IPS DF 6.9 (cell line): ENCODE measurements around the gene WASHC2A.
"Not testable (repeated sequence)": the region's sequence is repeated elsewhere in the genome, so short reads cannot be mapped to it uniquely, and the experiment has no call there.

Source experiments
- DNase-seq: peaks from one replicate; pipeline ENCODE4 v3.0.0-alpha.2; 2013; ENCODE audit warnings: low read depth, low spot score
- H3K27ac ChIP-seq: one replicate; pipeline ENCODE4 v1.5.1; 2013; ENCODE audit warnings: low read length, control low read depth
- H3K27me3 ChIP-seq: 2 replicates; pipeline ENCODE4 v1.6.1; 2013; ENCODE audit warnings: mild to moderate bottlenecking, low read length; ENCODE audit not compliant: control insufficient read depth, insufficient read depth
- H3K36me3 ChIP-seq: 2 replicates; pipeline ENCODE4 v1.6.1; 2013; ENCODE audit warnings: low read length; ENCODE audit not compliant: control insufficient read depth, insufficient read depth
- H3K4me1 ChIP-seq: 2 replicates; pipeline ENCODE4 v1.6.1; 2013; ENCODE audit warnings: low read length; ENCODE audit not compliant: control insufficient read depth, insufficient read depth
- H3K4me3 ChIP-seq: 2 replicates; pipeline ENCODE4 v1.5.1; 2013; ENCODE audit warnings: mild to moderate bottlenecking, low read length
- H3K9me3 ChIP-seq: 2 replicates; pipeline ENCODE4 v1.6.1; 2013; ENCODE audit warnings: low read length, inconsistent platforms; ENCODE audit not compliant: control insufficient read depth, insufficient read depth
- WGBS: extraction: QIAGEN DNeasy Blood & Tissue Kit; methylation state at CpG from one replicate; pipeline ENCODE4 v1.1.7; 2013; ENCODE audit warnings: mixed read lengths, missing lambda C conversion rate; ENCODE audit not compliant: insufficient read length, insufficient coverage; 5-methylcytosine and 5-hydroxymethylcytosine counted together

Gene WASHC2A

GRCh38 chr10:50067546-50068351 lies at the start of gene WASHC2A:
WASHC2A (plus strand) TSS chr10:50067954; CDS start chr10:50068006, 52 bp downstream.
- H3K4me3 ChIP-seq: peak within 1 kb of the TSS; percentile 67; the same call in 1 of the 2 replicates
- H3K27me3 ChIP-seq, H3K27ac ChIP-seq, H3K9me3 ChIP-seq, H3K36me3 ChIP-seq, H3K4me1 ChIP-seq: not testable (repeated sequence)
- no CpG with 5 or more reads among the region's 73 CpGs for WGBS
- DNase-seq: peak; percentile 29

GRCh38 chr10:50019279-50019678 lies 48.5 kb upstream of the WASHC2A start:
- H3K27ac ChIP-seq, H3K36me3 ChIP-seq, H3K27me3 ChIP-seq, H3K9me3 ChIP-seq, DNase-seq, H3K4me1 ChIP-seq, H3K4me3 ChIP-seq: not testable (repeated sequence)
- WGBS: no CpG with 5 or more reads among the region's 3 CpGs

- no CpG with 5 or more reads among the region's 13 CpGs for WGBS
- DNase-seq, H3K9me3 ChIP-seq: not testable (repeated sequence)
Observed at GRCh38 chr10:50020451-50021024, 47.2 kb upstream of the WASHC2A start.

GRCh38 chr10:50021646-50022045 lies 46.1 kb upstream of the WASHC2A start:
- H3K9me3 ChIP-seq: no peaks in the 10 kb centered on the region
- H3K4me3 ChIP-seq: no peak overlapping the region
- DNase-seq: no peak
- no peaks in the 10 kb centered on the region for H3K4me1 ChIP-seq
- H3K27ac ChIP-seq: no peak overlapping the region
- no peaks in the 10 kb centered on the region for H3K27me3 ChIP-seq
- no peaks in the 10 kb centered on the region for H3K36me3 ChIP-seq
- no CpG with 5 or more reads among the region's 3 CpGs for WGBS

More at GRCh38 chr10:50020451-50021024, 47.2 kb upstream of the WASHC2A start:
- not testable (repeated sequence) for H3K4me1 ChIP-seq, H3K27me3 ChIP-seq, H3K27ac ChIP-seq, H3K36me3 ChIP-seq, H3K4me3 ChIP-seq

- not testable (repeated sequence) for H3K36me3 ChIP-seq, H3K9me3 ChIP-seq, H3K4me3 ChIP-seq, H3K27me3 ChIP-seq, H3K4me1 ChIP-seq, DNase-seq, H3K27ac ChIP-seq
- no CpG with 5 or more reads among the region's 37 CpGs for WGBS
Observed at GRCh38 chr10:50024716-50025383, 42.9 kb upstream of the WASHC2A start.

- no peaks in the 10 kb centered on the region for H3K9me3 ChIP-seq
- H3K27ac ChIP-seq: no peak overlapping the region
- WGBS: no CpG with 5 or more reads among the region's 14 CpGs
- no peaks in the 10 kb centered on the region for H3K27me3 ChIP-seq
- H3K4me1 ChIP-seq: no peaks in the 10 kb centered on the region
- no peaks in the 10 kb centered on the region for H3K36me3 ChIP-seq
- H3K4me3 ChIP-seq: no peak overlapping the region
- no peak for DNase-seq
Observed at GRCh38 chr10:50025627-50026026, 42.1 kb upstream of the WASHC2A start.

- no peak for DNase-seq
- no CpG with 5 or more reads among the region's 13 CpGs for WGBS
- H3K4me1 ChIP-seq: no peaks in the 10 kb centered on the region
Observed at GRCh38 chr10:50027195-50027594, 40.6 kb upstream of the WASHC2A start.

GRCh38 chr10:50033481-50033880 lies 34.3 kb upstream of the WASHC2A start:
- no CpG with 5 or more reads among the region's 3 CpGs for WGBS
- DNase-seq: no peak
- Histone ChIP-seq H3K27ac (no peak overlapping the region), H3K4me1 (no peaks in the 10 kb centered on the region), H3K9me3 (no peaks in the 10 kb centered on the region), H3K4me3 (no peak overlapping the region), H3K36me3 (no peaks in the 10 kb centered on the region), H3K27me3 (no peaks in the 10 kb centered on the region)

More at GRCh38 chr10:50027195-50027594, 40.6 kb upstream of the WASHC2A start:
- Histone ChIP-seq H3K9me3 (no peaks in the 10 kb centered on the region), H3K36me3 (no peaks in the 10 kb centered on the region), H3K27me3 (no peaks in the 10 kb centered on the region), H3K4me3 (no peak overlapping the region), H3K27ac (no peak overlapping the region)

- H3K27ac ChIP-seq, H3K27me3 ChIP-seq, H3K9me3 ChIP-seq, DNase-seq, H3K4me3 ChIP-seq, H3K4me1 ChIP-seq, H3K36me3 ChIP-seq: not testable (repeated sequence)
- no CpG with 5 or more reads among the region's 4 CpGs for WGBS
Observed at GRCh38 chr10:50035337-50035736, 32.4 kb upstream of the WASHC2A start.

GRCh38 chr10:50044941-50045664 lies 22.7 kb upstream of the WASHC2A start:
- no peak overlapping the region for H3K4me3 ChIP-seq
- WGBS: no CpG with 5 or more reads among the region's 5 CpGs
- H3K9me3 ChIP-seq: no peaks in the 10 kb centered on the region
- H3K36me3 ChIP-seq: no peaks in the 10 kb centered on the region
- no peak overlapping the region for H3K27ac ChIP-seq
- H3K27me3 ChIP-seq: no peaks in the 10 kb centered on the region
- H3K4me1 ChIP-seq: no peaks in the 10 kb centered on the region
- no peak for DNase-seq
